Suppressor macrophage treated with lipopolysaccharide for 1 hour (primary cell): ENCODE measurements around the gene RRBP1.

Experiments used
- DNase-seq, 3 donors: peaks; one replicate each; pipeline ENCODE4 v3.0.0-alpha.2; 2020 to 2022

Gene RRBP1

GRCh38 chr20:17605131-17605660 is 76.8 kb downstream of the RRBP1 start:
- DNase-seq = no peak

DNA sequence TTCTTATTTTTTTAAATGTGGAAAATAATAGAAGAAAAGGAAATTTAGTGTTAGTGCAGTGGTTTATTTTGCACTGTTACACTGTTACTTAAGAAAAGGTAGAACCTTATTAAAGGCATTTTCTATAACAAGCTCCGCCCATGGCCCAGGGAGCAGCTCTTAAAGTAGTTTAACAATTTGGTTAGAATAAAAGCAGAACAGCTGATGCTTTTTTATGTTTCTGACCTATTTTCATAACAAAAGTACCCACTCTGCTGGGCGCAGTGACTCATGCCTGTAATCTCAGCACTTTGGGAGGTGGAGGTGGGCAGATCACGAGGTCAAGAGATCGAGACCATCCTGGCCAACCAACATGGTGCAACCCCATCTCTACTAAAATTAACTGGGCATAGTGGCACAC is 79.5 kb downstream of the RRBP1 start:
- DNase-seq = no peak

- DNase-seq = no peak
These were observed 80.1 kb downstream of the RRBP1 start for GRCh38 chr20:17601957-17602356.

GRCh38 chr20:17598013-17598550 is 84.0 kb downstream of the RRBP1 start:
- no peak for DNase-seq

DNA sequence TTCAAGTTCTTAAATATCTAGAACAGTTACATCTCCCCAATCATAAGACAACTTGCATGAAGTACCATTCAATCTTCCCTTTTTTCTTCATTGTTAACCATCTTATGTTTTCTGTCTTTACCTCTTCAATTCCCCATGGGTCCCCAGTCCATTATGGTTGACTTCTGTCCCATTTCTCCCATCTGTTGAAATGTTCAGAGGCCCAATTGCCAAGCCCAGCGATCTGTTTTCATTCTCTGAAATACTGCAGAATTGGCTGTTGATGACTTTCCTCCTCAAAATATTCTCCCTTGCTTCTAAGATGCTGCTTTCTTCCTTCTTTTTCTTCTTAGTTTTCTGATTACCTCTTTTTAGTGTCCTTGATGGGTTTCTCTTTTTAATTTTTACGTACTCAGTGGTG is 86.2 kb downstream of the RRBP1 start:
- no peak for DNase-seq

- no peak for DNase-seq
These were observed 87.6 kb downstream of the RRBP1 start for GRCh38 chr20:17594443-17594842.

- DNase-seq = no peak
These were observed 88.1 kb downstream of the RRBP1 start for GRCh38 chr20:17593902-17594301.

- DNase-seq = no peak
These were observed 91.8 kb downstream of the RRBP1 start for GRCh38 chr20:17590245-17590644.

GRCh38 chr20:17589161-17589834 is 92.7 kb downstream of the RRBP1 start:
- no peak for DNase-seq

- no peak for DNase-seq
These were observed 94.2 kb downstream of the RRBP1 start for GRCh38 chr20:17587824-17588223.

GRCh38 chr20:17587148-17587547 is 94.9 kb downstream of the RRBP1 start:
- DNase-seq = no peak

GRCh38 chr20:17586250-17586649 is 95.8 kb downstream of the RRBP1 start:
- no peak for DNase-seq

DNA sequence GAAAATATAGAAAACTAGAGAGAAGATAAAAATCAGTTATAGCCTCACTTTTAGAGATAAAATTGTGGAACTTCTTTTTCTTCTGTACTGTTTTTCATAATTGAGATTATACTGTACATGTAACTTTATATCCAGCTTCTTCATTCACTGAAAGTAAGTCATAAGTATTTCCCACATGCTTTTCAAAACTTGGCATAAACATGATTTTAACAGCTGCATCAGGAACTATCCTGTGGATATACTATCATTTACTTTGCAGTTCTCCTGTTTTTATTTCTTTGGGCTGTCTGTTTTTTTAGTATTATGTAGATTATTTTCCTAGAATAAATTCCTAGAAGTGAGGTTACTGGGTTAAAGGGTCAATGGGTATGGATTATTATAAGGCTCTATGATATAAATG is 97.4 kb downstream of the RRBP1 start:
- DNase-seq = no peak

- DNase-seq = no peak
These were observed 98.9 kb downstream of the RRBP1 start for GRCh38 chr20:17583126-17583525.

GRCh38 chr20:17580895-17581294 is 101.1 kb downstream of the RRBP1 start:
- no peak for DNase-seq

DNA sequence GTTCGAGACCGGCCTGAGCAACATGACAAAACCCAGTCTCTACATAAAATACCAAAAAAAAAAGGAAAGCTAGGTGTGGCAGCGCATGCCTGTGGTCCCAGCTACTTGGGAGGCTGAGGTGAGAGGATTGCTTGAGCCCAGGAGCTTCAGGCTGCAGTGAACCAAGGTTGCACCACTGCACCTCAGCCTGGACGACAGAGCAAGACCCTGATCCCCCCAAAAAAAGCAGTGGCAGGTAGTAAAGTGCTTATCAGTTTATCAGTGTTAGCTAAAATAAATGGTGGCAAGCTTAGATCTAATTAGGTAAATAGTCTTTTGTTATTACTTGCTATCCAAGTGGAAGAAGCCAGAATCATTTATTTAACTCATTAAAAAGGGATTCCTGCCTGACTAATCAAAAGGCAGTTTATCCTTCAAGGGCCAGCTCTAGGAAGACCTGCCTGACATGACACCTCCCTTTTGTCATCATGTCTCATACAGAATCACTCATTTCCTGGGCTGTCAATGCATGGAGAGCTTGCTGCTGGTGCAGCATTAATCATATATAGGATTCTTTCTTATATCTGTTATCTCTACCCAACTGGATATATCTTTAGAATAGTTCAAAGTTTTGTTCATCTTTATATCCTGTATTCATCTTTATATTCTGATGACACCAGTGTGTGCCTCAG is 102.5 kb downstream of the RRBP1 start:
- no peak for DNase-seq

DNA sequence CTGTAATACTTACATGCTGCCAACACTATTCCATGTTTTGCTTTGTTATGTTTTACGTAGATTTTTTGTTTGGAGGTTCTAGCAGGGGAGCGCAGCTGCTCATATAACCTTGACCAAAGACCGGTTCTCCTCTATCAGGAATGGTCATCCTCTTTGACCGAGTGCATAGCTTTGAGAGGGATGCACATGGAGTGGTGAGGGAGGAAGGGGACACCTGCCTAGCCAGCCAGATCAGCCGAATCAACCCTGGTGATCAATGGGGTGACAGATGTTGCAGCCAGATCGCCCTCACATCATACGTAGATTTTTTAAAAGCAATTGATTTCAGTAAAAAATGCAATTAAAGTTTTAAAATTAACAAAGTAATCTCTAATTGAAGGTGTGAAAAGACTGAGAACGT is 105.8 kb downstream of the RRBP1 start:
- no peak for DNase-seq

GRCh38 chr20:17573463-17573862 is 108.6 kb downstream of the RRBP1 start:
- DNase-seq = no peak

DNA sequence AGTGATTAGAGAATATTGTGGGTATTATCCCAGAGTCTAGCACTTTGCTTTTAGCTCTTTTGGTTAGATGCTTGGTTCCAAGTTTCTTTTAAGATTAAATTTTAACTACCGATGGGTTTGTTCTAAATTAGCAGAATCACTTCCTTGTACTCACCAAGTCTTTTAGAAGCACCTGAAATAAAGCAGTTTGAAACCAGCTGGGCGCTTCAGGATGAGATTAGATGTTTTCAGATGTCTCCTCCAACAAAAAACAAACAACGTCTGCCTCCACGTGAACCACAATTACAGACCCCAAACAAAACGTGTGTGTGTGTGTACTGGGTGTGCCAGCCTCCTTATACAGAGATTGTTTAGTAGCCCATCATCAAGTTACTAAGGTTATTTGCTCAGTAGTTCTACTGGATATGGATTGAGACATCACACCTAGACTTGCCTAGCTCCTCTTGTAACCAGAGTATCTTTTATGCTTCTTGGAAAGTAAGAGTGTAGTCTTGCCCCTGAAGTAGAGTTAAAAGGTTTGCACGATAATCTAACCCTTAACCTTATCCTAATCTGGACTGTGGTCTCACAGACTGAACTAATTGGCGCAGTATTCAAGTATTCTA is 109.9 kb downstream of the RRBP1 start:
- no peak for DNase-seq

DNA sequence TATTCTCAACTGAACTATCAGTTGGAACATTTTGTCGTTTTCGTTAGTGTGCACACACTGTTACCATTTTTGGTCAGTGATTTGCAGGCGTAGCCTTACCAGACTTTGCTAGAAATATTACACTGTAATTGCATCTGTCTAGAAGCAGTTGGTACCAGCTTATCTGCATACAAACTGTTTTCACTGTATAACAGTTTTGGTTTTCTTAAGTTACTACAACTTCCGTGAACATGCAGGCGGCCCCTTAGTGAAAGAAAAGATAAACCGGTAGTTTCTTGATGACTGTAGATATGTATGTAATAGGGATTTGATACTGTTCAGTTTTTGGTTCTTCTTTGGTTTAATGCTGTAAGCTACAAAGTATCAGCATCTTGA is 110.9 kb downstream of the RRBP1 start:
- peak in 1 of 3 donors; percentile 15 for DNase-seq

GRCh38 chr20:17570347-17571152 is 111.5 kb downstream of the RRBP1 start:
- DNase-seq = peak; percentile 48 to 65 (median 62)

DNA sequence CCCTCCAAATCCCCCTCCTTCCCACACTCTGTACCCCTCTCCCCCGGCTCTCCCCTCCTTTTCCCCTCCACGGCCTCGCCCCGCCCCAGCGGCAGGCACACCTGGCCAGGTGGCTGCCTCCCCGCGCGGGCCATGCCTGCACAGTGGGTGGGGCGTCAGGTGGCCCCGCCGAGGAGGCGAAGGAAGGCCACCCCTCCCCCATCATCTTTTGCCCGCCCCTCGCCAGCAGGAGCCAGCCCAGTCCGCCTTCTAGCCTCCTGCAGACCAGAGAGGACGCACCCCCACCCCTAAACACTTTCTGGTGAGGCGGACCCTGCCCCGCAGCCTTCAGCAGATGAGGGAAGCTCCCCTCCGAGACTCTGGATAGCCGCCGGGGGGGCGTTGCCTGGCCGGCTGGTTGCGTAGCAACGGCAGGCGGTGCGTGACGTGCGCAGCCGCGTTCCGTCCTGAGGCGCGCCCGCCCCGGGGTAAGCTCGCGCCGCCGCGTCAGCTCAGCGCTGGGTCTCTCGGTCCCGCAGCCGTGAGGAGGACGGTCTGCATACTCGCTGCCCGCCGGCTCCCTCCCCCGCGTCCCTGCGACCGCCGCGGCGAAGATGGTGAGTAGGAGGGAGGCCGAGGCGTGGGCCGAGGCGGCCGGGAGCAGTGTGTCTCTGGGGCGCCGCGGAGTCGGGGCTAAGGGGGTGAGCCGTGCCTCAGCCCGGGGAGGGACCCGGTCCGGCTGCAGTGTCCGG is 112.3 kb downstream of the RRBP1 start, which contains the start of gene DSTN:
TSS of gene DSTN (plus strand) at position 460 of the 731 bp plus-strand sequence. CDS start at position 594, 134 bp downstream.
- peak; percentile 91 to 97 (median 96) for DNase-seq
